Breast epithelium (tissue), 3 donors: ENCODE data around the gene PRDM1.

Source experiments
- POLR2A ChIP-seq: fragments of 450-650 bp; IDR thresholded peaks from one replicate; pipeline ENCODE4 v1.6.1; 2016; ENCODE audit warnings: antibody characterized with exemption, mild to moderate bottlenecking, moderate library complexity
- POLR2AphosphoS5 ChIP-seq, 3 donors: sonication (generic); formaldehyde crosslinking; IDR thresholded peaks; one replicate each; pipeline ENCODE4 v1.6.1; 2017; ENCODE audit warnings: antibody characterized with exemption in 3 of 3
- TF ChIP-seq, protein P1 (sequence below), 3 donors: fragments of 450-650 bp; IDR thresholded peaks; one replicate each; pipeline ENCODE4 v1.5.1; 2016 to 2017; ENCODE audit warnings: antibody characterized with exemption in 3 of 3, mild to moderate bottlenecking in 3 of 3, moderate library complexity in 3 of 3

DNA sequence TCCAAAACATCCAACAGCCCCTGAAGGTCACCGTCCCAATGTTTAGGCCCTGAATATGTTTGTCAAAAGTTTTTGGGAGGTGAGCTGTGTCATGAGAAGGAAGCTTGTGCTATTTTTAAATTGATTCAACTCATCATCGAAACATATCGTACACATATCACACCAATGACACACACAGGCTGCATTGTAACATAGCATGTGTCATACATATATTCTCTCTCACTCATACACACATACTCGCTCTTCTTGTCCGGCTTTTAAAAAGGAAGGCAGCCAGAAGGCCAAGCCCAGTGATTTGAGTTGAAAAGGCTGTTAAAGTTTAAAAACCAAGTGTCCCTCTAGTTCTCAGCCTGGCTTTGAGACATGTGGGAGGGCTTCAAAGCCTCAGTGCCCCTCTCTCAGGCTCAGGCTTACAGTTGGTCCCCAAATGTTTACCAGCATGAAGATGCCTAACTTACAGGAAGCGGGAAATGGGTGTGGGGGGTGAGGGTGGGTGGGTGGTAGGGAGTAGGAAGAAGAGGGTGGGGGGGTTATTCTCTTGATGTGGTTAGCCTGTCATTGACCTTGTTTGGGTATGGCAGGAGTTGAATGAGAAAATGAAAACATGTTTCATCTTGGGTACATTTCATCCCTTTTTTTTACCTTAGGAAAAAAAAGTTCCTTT lies 3.3 kb upstream of the PRDM1 start:
- TF ChIP-seq, protein P1, sequence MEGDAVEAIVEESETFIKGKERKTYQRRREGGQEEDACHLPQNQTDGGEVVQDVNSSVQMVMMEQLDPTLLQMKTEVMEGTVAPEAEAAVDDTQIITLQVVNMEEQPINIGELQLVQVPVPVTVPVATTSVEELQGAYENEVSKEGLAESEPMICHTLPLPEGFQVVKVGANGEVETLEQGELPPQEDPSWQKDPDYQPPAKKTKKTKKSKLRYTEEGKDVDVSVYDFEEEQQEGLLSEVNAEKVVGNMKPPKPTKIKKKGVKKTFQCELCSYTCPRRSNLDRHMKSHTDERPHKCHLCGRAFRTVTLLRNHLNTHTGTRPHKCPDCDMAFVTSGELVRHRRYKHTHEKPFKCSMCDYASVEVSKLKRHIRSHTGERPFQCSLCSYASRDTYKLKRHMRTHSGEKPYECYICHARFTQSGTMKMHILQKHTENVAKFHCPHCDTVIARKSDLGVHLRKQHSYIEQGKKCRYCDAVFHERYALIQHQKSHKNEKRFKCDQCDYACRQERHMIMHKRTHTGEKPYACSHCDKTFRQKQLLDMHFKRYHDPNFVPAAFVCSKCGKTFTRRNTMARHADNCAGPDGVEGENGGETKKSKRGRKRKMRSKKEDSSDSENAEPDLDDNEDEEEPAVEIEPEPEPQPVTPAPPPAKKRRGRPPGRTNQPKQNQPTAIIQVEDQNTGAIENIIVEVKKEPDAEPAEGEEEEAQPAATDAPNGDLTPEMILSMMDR (IDR thresholded peaks at IDR 0.05) = no peak
- TF ChIP-seq POLR2AphosphoS5 (IDR thresholded peaks at IDR 0.05) (no peak), POLR2A (no peak)
